ENCODE results near the gene SDC3.

- no peak for TF ChIP-seq EZH2 (IDR thresholded peaks at IDR 0.05)
- no peak for TF ChIP-seq CTCF (IDR thresholded peaks at IDR 0.05)
- TF ChIP-seq EZH2phosphoT487 (IDR thresholded peaks at IDR 0.05), result no peak
These were observed 65.7 kb downstream of the SDC3 start for GRCh38 chr1:30842697-30843354.

Measured in neural progenitor cell (in vitro differentiated cells).